Measurements from ENCODE around the gene UBE2D1. TPM values are rescaled to one million over a fixed set of nuclear protein-coding genes. Genes with fewer than 3 reads are reported as not detected.

The UBE2D1 gene
- total and polyA plus RNA-seq, 9 of the 15 experiments (the other 6 are each of a cell fraction or from before 2014, with no cell fraction given) = 4.1 to 24.4 (median 12.3) TPM

GRCh38 chr10:58359541-58359940 is 24.7 kb downstream of the UBE2D1 start:
- ChIA-PET POLR2A (interaction anchor here (1.7 kb wide), 1 partner anchor 15 kb away, joined by 5 read pairs; no protein-coding TSS in a partner anchor), CTCF (ENCODE audit: low intra/inter-chr PET ratio) (no interaction called here)
- intact Hi-C loops (cut with micrococcal nuclease) = no loop called here
- no peak for DNase-seq (ENCODE audit: extremely low read depth in 1 of 4, low spot score in 3 of 4)
- H3K27ac ChIP-seq (ENCODE audit: extremely low read depth, low read depth, low read length) = no peak overlapping the region
- in situ Hi-C loops (cut with MboI) = no loop called here
- 0 out of 3 replicates have a peak, but pooled peaks cover 2% of the 10 kb centered on the region for H3K79me2 ChIP-seq (ENCODE audit: control insufficient read depth, insufficient read depth, low read length)
- FAIRE-seq = no peak
- H3K4me3 ChIP-seq = no peak overlapping the region
- H3K9me3 ChIP-seq (replicated peaks; ENCODE audit: control insufficient read depth, insufficient read depth, low read depth, low read length) = no peaks in the 10 kb centered on the region
- no peaks in the 10 kb centered on the region for H4K20me1 ChIP-seq (replicated peaks; ENCODE audit: control insufficient read depth, insufficient read depth, low read length)
- H3K4me2 ChIP-seq (ENCODE audit: insufficient read depth, low read length) = no peak overlapping the region
- H3K4me1 ChIP-seq (replicated peaks in 1 of 2; ENCODE audit: control insufficient read depth in 2 of 2, insufficient read depth in 2 of 2, low read length in 2 of 2) = no peaks in the 10 kb centered on the region
- no peak overlapping the region for H2AFZ ChIP-seq (ENCODE audit: low read depth, low read length)
- H3K9me1 ChIP-seq (ENCODE audit: control insufficient read depth, insufficient read depth, low read length) = no peaks in the 10 kb centered on the region
- H3K9ac ChIP-seq (ENCODE audit: insufficient read depth in 1 of 2, low read depth in 2 of 2, low read length in 2 of 2) = no peak overlapping the region
- no TSS peak for BruUV-seq (replicated peaks)
- H3K27me3 ChIP-seq (ENCODE audit: control insufficient read depth in 2 of 2, insufficient read depth in 2 of 2, low read length in 2 of 2) = no peaks in the 10 kb centered on the region
- no peak for ATAC-seq
- 68% methylated on average over 3 of the region's 3 CpGs for WGBS (ENCODE audit: insufficient coverage, low coverage, missing lambda C conversion rate)
- H3K36me3 ChIP-seq (ENCODE audit: control insufficient read depth, insufficient read depth, low read length) = peaks cover 19% of the 10 kb centered on the region; the same call in 2 of the 3 replicates
- TF ChIP-seq SMARCA4 (IDR thresholded peaks at IDR 0.05) (no peak), REST (IDR thresholded peaks at IDR 0.05; ENCODE audit: borderline replicate concordance) (no peak), REST (CRISPR knock-in tag; IDR thresholded peaks at IDR 0.05; ENCODE audit: low read depth) (no peak), HNRNPL (IDR thresholded peaks at IDR 0.05; ENCODE audit: low read depth, low read length) (no peak), GABPA (tag; conservative IDR thresholded peaks at IDR 0.05; ENCODE audit: low read depth) (no peak), HSF4 (CRISPR knock-in tag; IDR thresholded peaks at IDR 0.05; ENCODE audit: borderline replicate concordance) (no peak), USF2 (CRISPR knock-in tag; IDR thresholded peaks at IDR 0.05) (no peak), ZNF274 (IDR thresholded peaks at IDR 0.05; ENCODE audit: borderline replicate concordance, low read depth, low read length) (no peak), ETS1 (conservative IDR thresholded peaks at IDR 0.05; ENCODE audit: control insufficient read depth, low read depth, low read length) (no peak), IRF9 (tag; IDR thresholded peaks at IDR 0.05) (no peak), ASH1L (IDR thresholded peaks at IDR 0.05; ENCODE audit: borderline replicate concordance, low read depth, partially characterized antibody) (no peak), HDAC2 (IDR thresholded peaks at IDR 0.05) (no peak)

All from K562 (cell line).